Astrocyte of the spinal cord (primary cell): Measurements from ENCODE around the gene CLDN8.

Experiments used
- DNase-seq: peaks from one replicate; pipeline ENCODE4 v3.0.0; 2011; ENCODE audit warnings: low read depth, low spot score
- H3K4me3 ChIP-seq: 2 replicates; pipeline ENCODE4 v1.5.1; 2011; ENCODE audit warnings: low read depth, mild to moderate bottlenecking, low read length, moderate library complexity
- in situ Hi-C: cut with HindIII; loops from 2 replicates; pipeline ENCODE4 v1.10.0; 2017; ENCODE audit warnings: low sequenced_read_pairs
- TF ChIP-seq, protein P1 (sequence below): IDR thresholded peaks from 2 replicates; pipeline ENCODE4 v1.5.1; 2012; ENCODE audit warnings: low read depth, mild to moderate bottlenecking, low read length, inconsistent platforms

Gene CLDN8

DNA sequence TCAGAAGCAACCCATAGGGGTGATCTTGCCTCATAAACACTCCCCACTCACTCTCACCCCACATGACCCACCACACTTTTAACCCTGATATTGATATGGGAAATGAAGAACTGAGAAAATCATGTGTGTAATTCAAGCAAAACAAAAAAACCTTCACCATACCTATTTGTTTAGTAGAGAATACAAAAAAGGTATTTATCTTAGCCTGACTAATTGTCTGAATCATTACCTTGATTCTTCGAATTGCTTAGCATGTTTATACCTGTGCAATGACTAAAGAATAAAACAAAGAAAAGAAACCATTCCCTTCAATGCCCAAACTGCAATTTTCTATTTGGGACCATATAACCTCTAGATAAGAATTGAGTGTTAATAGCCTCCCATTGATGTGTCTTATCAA, 51.1 kb downstream of the CLDN8 start:
- in situ Hi-C loops, result no loop called here
- H3K4me3 ChIP-seq, result no peak overlapping the region
- DNase-seq, result no peak

More for the DNA sequence above, 51.1 kb downstream of the CLDN8 start:
- TF ChIP-seq, protein P1, sequence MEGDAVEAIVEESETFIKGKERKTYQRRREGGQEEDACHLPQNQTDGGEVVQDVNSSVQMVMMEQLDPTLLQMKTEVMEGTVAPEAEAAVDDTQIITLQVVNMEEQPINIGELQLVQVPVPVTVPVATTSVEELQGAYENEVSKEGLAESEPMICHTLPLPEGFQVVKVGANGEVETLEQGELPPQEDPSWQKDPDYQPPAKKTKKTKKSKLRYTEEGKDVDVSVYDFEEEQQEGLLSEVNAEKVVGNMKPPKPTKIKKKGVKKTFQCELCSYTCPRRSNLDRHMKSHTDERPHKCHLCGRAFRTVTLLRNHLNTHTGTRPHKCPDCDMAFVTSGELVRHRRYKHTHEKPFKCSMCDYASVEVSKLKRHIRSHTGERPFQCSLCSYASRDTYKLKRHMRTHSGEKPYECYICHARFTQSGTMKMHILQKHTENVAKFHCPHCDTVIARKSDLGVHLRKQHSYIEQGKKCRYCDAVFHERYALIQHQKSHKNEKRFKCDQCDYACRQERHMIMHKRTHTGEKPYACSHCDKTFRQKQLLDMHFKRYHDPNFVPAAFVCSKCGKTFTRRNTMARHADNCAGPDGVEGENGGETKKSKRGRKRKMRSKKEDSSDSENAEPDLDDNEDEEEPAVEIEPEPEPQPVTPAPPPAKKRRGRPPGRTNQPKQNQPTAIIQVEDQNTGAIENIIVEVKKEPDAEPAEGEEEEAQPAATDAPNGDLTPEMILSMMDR, result no peak
